AG04449 (cell line): ENCODE results near the gene SLC37A4.
A peak's percentile ranks its signal among the peaks of the same experiment; 100 is the strongest.
"Not testable (repeated sequence)": the region's sequence is repeated elsewhere in the genome, so short reads cannot be mapped to it uniquely, and the experiment has no call there.

Experiments used
- CTCF ChIA-PET: fragments of 350-600 bp; formaldehyde crosslinking; extraction: SDS; loops from one replicate; lab custom pipeline; 2021; ENCODE audit warnings: antibody characterized with exemption; lab: Yijun Ruan, JAX
- POLR2A ChIA-PET: fragments of 400-600, 350-600 bp; formaldehyde crosslinking; extraction: SDS; loops from one replicate; lab custom pipeline; 2020; ENCODE audit warnings: antibody characterized with exemption, inconsistent platforms; lab: Yijun Ruan, JAX
- DNase-seq: peaks from one replicate; pipeline ENCODE4 v3.0.0-alpha.2; 2010; ENCODE audit warnings: low read depth, low spot score
- H3K4me3 ChIP-seq: 2 replicates; pipeline ENCODE4 v1.5.1; 2011; ENCODE audit warnings: low read depth, mild to moderate bottlenecking, control low read depth, low read length
- TF ChIP-seq, protein P1 (sequence below): IDR thresholded peaks from one replicate; pipeline ENCODE4 v1.5.1; 2011; ENCODE audit warnings: mild to moderate bottlenecking, moderate library complexity, low read length, control low read depth, inconsistent platforms; ENCODE audit not compliant: insufficient read depth; ENCODE audit errors: missing control alignments

SLC37A4 gene

DNA sequence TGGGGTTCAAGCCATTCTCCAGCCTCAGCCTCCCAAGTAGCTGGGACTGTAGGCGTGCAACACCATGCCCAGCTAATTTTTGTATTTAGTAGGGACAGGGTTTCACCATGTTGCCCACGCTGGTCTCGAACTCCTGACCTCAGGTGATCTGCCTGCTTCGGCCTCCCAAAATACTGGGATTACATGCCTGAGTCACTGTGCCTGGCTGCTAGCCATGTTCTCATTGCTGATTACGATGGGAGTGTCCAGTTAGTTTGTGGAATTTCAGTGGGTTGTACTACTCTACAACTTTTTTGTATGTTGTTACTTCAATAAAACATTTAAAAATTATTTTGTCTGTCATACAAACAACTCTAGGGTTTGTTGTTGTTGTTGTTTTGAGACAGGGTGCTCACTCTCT lies 32.1 kb upstream of the SLC37A4 start:
- TF ChIP-seq, protein P1, sequence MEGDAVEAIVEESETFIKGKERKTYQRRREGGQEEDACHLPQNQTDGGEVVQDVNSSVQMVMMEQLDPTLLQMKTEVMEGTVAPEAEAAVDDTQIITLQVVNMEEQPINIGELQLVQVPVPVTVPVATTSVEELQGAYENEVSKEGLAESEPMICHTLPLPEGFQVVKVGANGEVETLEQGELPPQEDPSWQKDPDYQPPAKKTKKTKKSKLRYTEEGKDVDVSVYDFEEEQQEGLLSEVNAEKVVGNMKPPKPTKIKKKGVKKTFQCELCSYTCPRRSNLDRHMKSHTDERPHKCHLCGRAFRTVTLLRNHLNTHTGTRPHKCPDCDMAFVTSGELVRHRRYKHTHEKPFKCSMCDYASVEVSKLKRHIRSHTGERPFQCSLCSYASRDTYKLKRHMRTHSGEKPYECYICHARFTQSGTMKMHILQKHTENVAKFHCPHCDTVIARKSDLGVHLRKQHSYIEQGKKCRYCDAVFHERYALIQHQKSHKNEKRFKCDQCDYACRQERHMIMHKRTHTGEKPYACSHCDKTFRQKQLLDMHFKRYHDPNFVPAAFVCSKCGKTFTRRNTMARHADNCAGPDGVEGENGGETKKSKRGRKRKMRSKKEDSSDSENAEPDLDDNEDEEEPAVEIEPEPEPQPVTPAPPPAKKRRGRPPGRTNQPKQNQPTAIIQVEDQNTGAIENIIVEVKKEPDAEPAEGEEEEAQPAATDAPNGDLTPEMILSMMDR: no peak

GRCh38 chr11:119061256-119061655 lies 30.6 kb upstream of the SLC37A4 start:
- ChIA-PET CTCF (interaction anchor here (0.6 kb wide), 1 partner anchor 67 kb away, joined by 3 read pairs; no protein-coding TSS in a partner anchor), POLR2A (no interaction called here)
- no peak for DNase-seq
- TF ChIP-seq, protein P1: no peak
- no peak overlapping the region for H3K4me3 ChIP-seq

More for the DNA sequence above, 32.1 kb upstream of the SLC37A4 start:
- no peak overlapping the region for H3K4me3 ChIP-seq
- POLR2A ChIA-PET: no interaction called here
- DNase-seq: no peak
- CTCF ChIA-PET: interaction anchor here (1.0 to 1.1 kb wide), 2 partner anchors 134 to 261 kb away, joined by 3 to 4 read pairs; no protein-coding TSS in a partner anchor

DNA sequence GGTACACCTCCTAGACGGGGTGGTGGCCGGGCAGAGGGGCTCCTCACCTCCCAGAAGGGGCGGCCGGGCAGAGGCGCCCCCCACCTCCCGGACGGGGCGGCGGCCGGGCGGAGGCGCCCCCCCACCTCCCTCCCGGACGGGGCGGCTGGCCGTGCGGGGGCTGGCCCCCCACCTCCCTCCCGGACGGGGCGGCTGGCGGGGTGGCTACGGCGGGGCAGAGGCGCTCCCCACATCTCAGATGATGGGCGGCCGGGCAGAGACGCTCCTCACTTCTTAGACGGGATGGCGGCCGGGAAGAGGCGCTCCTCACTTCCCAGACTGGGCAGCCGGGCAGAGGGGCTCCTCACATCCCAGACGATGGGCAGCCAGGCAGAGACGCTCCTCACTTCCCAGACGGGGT lies 28.5 kb upstream of the SLC37A4 start:
- ChIA-PET CTCF (interaction anchor here (2.0 kb wide), 1 partner anchor 28 kb away, joined by 5 read pairs; no protein-coding TSS in a partner anchor), POLR2A (interaction anchor here (1.9 kb wide), 1 partner anchor 8 kb away, joined by 6 read pairs; the partner anchor contains the start of gene VPS11)
- DNase-seq, H3K4me3 ChIP-seq: not testable (repeated sequence)

DNA sequence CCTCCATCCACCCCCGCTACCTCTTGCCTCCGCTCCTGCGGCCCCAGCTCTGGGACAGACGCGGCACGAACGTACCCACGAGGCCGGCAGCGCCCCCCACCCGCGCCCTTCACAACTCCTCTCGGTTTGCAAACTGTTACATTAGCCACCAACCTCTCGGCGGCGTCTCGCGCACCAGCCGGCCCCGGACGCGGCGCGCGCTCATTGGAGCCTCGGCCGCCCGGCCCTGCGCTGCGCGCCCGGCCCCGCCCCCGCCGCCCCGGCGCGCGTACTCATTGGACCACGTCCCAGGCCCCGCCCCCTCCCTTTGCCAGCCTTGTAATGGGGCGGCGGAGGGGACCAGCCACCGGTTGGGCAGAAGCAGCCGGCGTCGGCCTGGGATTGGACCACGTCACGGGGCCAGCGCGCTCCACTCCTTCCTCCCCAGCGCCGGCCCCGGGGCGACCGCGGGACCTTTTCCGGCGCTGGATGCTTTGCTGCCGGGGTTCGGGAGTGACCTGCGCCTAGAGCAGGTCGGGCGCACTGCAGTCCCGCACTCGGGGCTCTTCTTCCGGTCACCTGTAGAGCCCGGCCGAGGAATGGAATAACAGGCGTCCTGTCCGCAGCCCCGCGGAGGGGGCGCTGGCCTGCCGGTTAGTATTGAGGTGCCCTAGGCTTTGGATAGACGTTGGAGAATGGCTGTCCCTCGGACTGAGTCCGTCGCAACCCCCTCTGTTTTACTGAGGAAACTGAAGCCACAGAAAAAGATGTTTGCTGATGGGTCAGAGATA lies 26.5 kb upstream of the SLC37A4 start, which contains the start of gene HYOU1:
Gene HYOU1 (minus strand): TSS at position 206 of the 770 bp plus-strand sequence. CDS start 1,045 bp downstream, outside the sequence.
- peak; percentile 63 for DNase-seq
- ChIA-PET CTCF (interaction anchor here (0.9 to 2.6 kb wide), 13 partner anchors 9 to 368 kb away, joined by 3 to 15 read pairs (median 3); partner anchors contain the start of genes C2CD2L and VPS11), POLR2A (interaction anchor here (0.6 to 1.9 kb wide), 5 partner anchors 10 to 281 kb away, joined by 3 to 6 read pairs (median 4); partner anchors contain the start of gene VPS11)
- TF ChIP-seq, protein P1: peak; percentile 35
- peak within 1 kb of the TSS; percentile 85 for H3K4me3 ChIP-seq

GRCh38 chr11:119056421-119056999 lies 25.8 kb upstream of the SLC37A4 start:
- ChIA-PET CTCF (interaction anchor here (0.9 to 6.0 kb wide), 11 partner anchors 9 to 367 kb away, joined by 3 to 34 read pairs (median 7); partner anchors contain the start of genes SLC37A4 and VPS11), POLR2A (interaction anchor here (0.6 to 1.6 kb wide), 4 partner anchors 11 to 282 kb away, joined by 3 to 6 read pairs (median 4); partner anchors contain the start of gene VPS11)
- no peak for DNase-seq
- TF ChIP-seq, protein P1: no peak
- H3K4me3 ChIP-seq: peak overlapping the region; percentile 85

GRCh38 chr11:119055901-119056300 lies 25.2 kb upstream of the SLC37A4 start:
- ChIA-PET CTCF (interaction anchor here (0.9 to 6.0 kb wide), 12 partner anchors 8 to 366 kb away, joined by 3 to 34 read pairs (median 6); partner anchors contain the start of genes CBL, SLC37A4 and VPS11), POLR2A (interaction anchor here (0.7 to 1.4 kb wide), 2 partner anchors 12 to 351 kb away, joined by 3 to 6 read pairs; partner anchors contain the start of gene VPS11)
- peak overlapping the region; percentile 85 for H3K4me3 ChIP-seq
- TF ChIP-seq, protein P1: peak; percentile 27
- DNase-seq: no peak
